Activated CD4-positive, alpha-beta T cell treated with anti-CD3 and anti-CD28 coated beads, Interleukin-2, amount 50 U/mL, for 48 hours (primary cell): ENCODE data around the gene TIMM8A.
"Not testable (repeated sequence)": the region's sequence is repeated elsewhere in the genome, so short reads cannot be mapped to it uniquely, and the experiment has no call there.

Experiments
- DNase-seq, 2 experiments: peaks; one replicate each; pipeline ENCODE4 v3.0.0-alpha.2; 2020

Gene TIMM8A

GRCh38 chrX:101357166-101357795, 8.7 kb upstream of the TIMM8A start:
- DNase-seq, result no peak

GRCh38 chrX:101349193-101349562, 636 bp upstream of the TIMM8A start:
- no peak for DNase-seq

- DNase-seq, result no peak
These were observed 587 bp downstream of the TIMM8A start for GRCh38 chrX:101347859-101348451.

GRCh38 chrX:101337776-101338271, 10.7 kb downstream of the TIMM8A start:
- no peak for DNase-seq

- not testable (repeated sequence) for DNase-seq
These were observed 14.2 kb downstream of the TIMM8A start for GRCh38 chrX:101334310-101334709.

- not testable (repeated sequence) for DNase-seq
These were observed 21.9 kb downstream of the TIMM8A start for GRCh38 chrX:101326600-101326999.

- DNase-seq, result no peak
These were observed 44.8 kb downstream of the TIMM8A start for GRCh38 chrX:101303790-101304189.
